ENCODE results near the gene TMEM220.

GRCh38 chr17:10727192-10727591, 2.6 kb downstream of the TMEM220 start:
- no peak for TF ChIP-seq FOXK2 (IDR thresholded peaks at IDR 0.05)
- no peak for TF ChIP-seq SP1 (IDR thresholded peaks at IDR 0.05)
- TF ChIP-seq ARNT (IDR thresholded peaks at IDR 0.05) = no peak
- no peak for TF ChIP-seq BHLHE40 (IDR thresholded peaks at IDR 0.05; ENCODE audit: borderline replicate concordance)
- no peak for TF ChIP-seq SUZ12 (IDR thresholded peaks at IDR 0.05)
- no peak for TF ChIP-seq CTBP1 (IDR thresholded peaks at IDR 0.05; ENCODE audit: borderline replicate concordance)
- no peak for TF ChIP-seq ELF4 (IDR thresholded peaks at IDR 0.05)
- no peak for TF ChIP-seq L3MBTL2 (conservative IDR thresholded peaks at IDR 0.05)

All from HEK293T (cell line).